Loucy (cell line): ENCODE results near the gene ITSN1.

Experiments
- H2AFZ ChIP-seq: fragments of 200-600 bp; sonication (generic); 2 replicates; pipeline ENCODE4 v1.6.0; 2016; ENCODE audit warnings: antibody characterized with exemption, mild to moderate bottlenecking, low read length, moderate library complexity
- H3F3A ChIP-seq: fragments of 200-600 bp; 2 replicates; pipeline ENCODE4 v1.6.0; 2016; ENCODE audit warnings: antibody characterized with exemption, low read depth, mild to moderate bottlenecking
- H3K27me3 ChIP-seq: fragments of 200-600 bp; sonication (generic); 2 replicates; pipeline ENCODE4 v1.6.1; 2014; ENCODE audit warnings: low read length, mild to moderate bottlenecking; ENCODE audit not compliant: insufficient read depth, poor library complexity, severe bottlenecking
- H3K36me3 ChIP-seq: fragments of 200-600 bp; sonication (generic); 2 replicates; pipeline ENCODE4 v1.6.1; 2016; ENCODE audit warnings: low read length; ENCODE audit not compliant: insufficient read depth
- H3K4me1 ChIP-seq: fragments of 200-600 bp; sonication (generic); 2 replicates; pipeline ENCODE4 v1.5.1; 2014; ENCODE audit warnings: low read length, mild to moderate bottlenecking; ENCODE audit not compliant: insufficient read depth, poor library complexity, severe bottlenecking
- H3K4me2 ChIP-seq: fragments of 200-600 bp; sonication (generic); 2 replicates; pipeline ENCODE4 v1.6.0; 2014; ENCODE audit warnings: antibody characterized with exemption, low read length, low read depth, mild to moderate bottlenecking; ENCODE audit not compliant: poor library complexity, severe bottlenecking
- H3K4me3 ChIP-seq: fragments of 200-600 bp; sonication (generic); 2 replicates; pipeline ENCODE4 v1.5.1; 2014; ENCODE audit warnings: low read length, mild to moderate bottlenecking, mixed read lengths; ENCODE audit not compliant: poor library complexity, severe bottlenecking
- H3K79me2 ChIP-seq: fragments of 200-600 bp; sonication (generic); 2 replicates; pipeline ENCODE4 v1.6.1; 2014; ENCODE audit warnings: low read length; ENCODE audit not compliant: insufficient read depth
- H3K9ac ChIP-seq: fragments of 200-600 bp; sonication (generic); 2 replicates; pipeline ENCODE4 v1.6.0; 2014; ENCODE audit warnings: mild to moderate bottlenecking, low read depth, low read length, moderate library complexity; ENCODE audit not compliant: poor library complexity, severe bottlenecking
- H3K9me2 ChIP-seq: fragments of 200-600 bp; sonication (generic); replicated peaks from 2 replicates; pipeline ENCODE4 v1.6.1; 2016; ENCODE audit warnings: low read depth, low read length, mixed read lengths
- H3K9me3 ChIP-seq: fragments of 200-600 bp; sonication (generic); 2 replicates; pipeline ENCODE4 v1.6.1; 2014; ENCODE audit warnings: mild to moderate bottlenecking, antibody characterized with exemption, low read length, low read depth; ENCODE audit not compliant: insufficient read depth
- H4K20me1 ChIP-seq: fragments of 200-600 bp; sonication (generic); 2 replicates; pipeline ENCODE4 v1.6.0; 2014; ENCODE audit warnings: antibody characterized with exemption, low read length, mild to moderate bottlenecking; ENCODE audit not compliant: insufficient read depth, poor library complexity, severe bottlenecking
- CTCF ChIP-seq: fragments of 200-600 bp; sonication (generic); conservative IDR thresholded peaks from 2 replicates; pipeline ENCODE4 v1.5.1; 2014; ENCODE audit warnings: mild to moderate bottlenecking, antibody characterized with exemption, low read length
- EZH2phosphoT487 ChIP-seq: fragments of 200-600 bp; IDR thresholded peaks from 2 replicates; pipeline ENCODE4 v1.6.1; 2018; ENCODE audit warnings: antibody characterized with exemption, mild to moderate bottlenecking, moderate library complexity, borderline replicate concordance

ITSN1 gene

GRCh38 chr21:33733601-33734000 lies 91.3 kb downstream of the ITSN1 start:
- Histone ChIP-seq H3K9me2 (no peaks in the 10 kb centered on the region), H3K79me2 (no peaks in the 10 kb centered on the region), H3K36me3 (no peaks in the 10 kb centered on the region), H3K4me2 (no peak overlapping the region), H3F3A (no peaks in the 10 kb centered on the region), H4K20me1 (no peaks in the 10 kb centered on the region), H3K9ac (no peak overlapping the region), H3K27me3 (no peaks in the 10 kb centered on the region), H3K4me3 (no peak overlapping the region), H3K4me1 (no peaks in the 10 kb centered on the region), H3K9me3 (no peaks in the 10 kb centered on the region), H2AFZ (no peak overlapping the region)
- TF ChIP-seq EZH2phosphoT487 = no peak
- no peak for TF ChIP-seq CTCF

GRCh38 chr21:33734291-33734690 lies 92.0 kb downstream of the ITSN1 start:
- Histone ChIP-seq H3K4me3 (no peak overlapping the region), H4K20me1 (no peaks in the 10 kb centered on the region), H3K9ac (no peak overlapping the region), H3K4me1 (no peaks in the 10 kb centered on the region), H3K4me2 (no peak overlapping the region), H3K27me3 (no peaks in the 10 kb centered on the region), H3K9me2 (no peaks in the 10 kb centered on the region), H3K9me3 (no peaks in the 10 kb centered on the region), H3K79me2 (no peaks in the 10 kb centered on the region), H3K36me3 (no peaks in the 10 kb centered on the region), H3F3A (no peaks in the 10 kb centered on the region), H2AFZ (no peak overlapping the region)
- TF ChIP-seq EZH2phosphoT487 = no peak
- TF ChIP-seq CTCF = no peak

GRCh38 chr21:33734818-33735217 lies 92.5 kb downstream of the ITSN1 start:
- Histone ChIP-seq H3K27me3 (no peaks in the 10 kb centered on the region), H3K79me2 (no peaks in the 10 kb centered on the region), H3K36me3 (no peaks in the 10 kb centered on the region), H3K9ac (no peak overlapping the region), H3K4me3 (no peak overlapping the region), H3K9me2 (no peaks in the 10 kb centered on the region), H2AFZ (no peak overlapping the region), H3K9me3 (no peaks in the 10 kb centered on the region), H3K4me1 (no peaks in the 10 kb centered on the region), H3F3A (no peaks in the 10 kb centered on the region), H3K4me2 (no peak overlapping the region), H4K20me1 (no peaks in the 10 kb centered on the region)
- TF ChIP-seq EZH2phosphoT487 (no peak), CTCF (no peak)
